OCI-LY1 (cell line): Measurements from ENCODE around the gene GRID2IP.

Experiments used
- H2AFZ ChIP-seq: fragments of 200-600 bp; sonication (generic), shearing (Covaris generic); 2 replicates; pipeline ENCODE4 v1.6.0; 2014; ENCODE audit warnings: antibody characterized with exemption, mild to moderate bottlenecking, low read length
- H3F3A ChIP-seq: fragments of 200-600 bp; sonication (generic), shearing (Covaris generic); 2 replicates; pipeline ENCODE4 v1.6.0; 2014; ENCODE audit warnings: mild to moderate bottlenecking, antibody characterized with exemption, low read length, moderate library complexity; ENCODE audit not compliant: insufficient read depth
- H3K27ac ChIP-seq: fragments of 200-600 bp; sonication (generic); 2 replicates; pipeline ENCODE4 v1.5.1; 2014; ENCODE audit warnings: low read length, mixed run types, mild to moderate bottlenecking, low read depth; ENCODE audit not compliant: poor library complexity, severe bottlenecking
- H3K27me3 ChIP-seq: fragments of 200-600 bp; sonication (generic); 2 replicates; pipeline ENCODE4 v1.6.0; 2014; ENCODE audit warnings: antibody characterized with exemption, mild to moderate bottlenecking, low read length, moderate library complexity; ENCODE audit not compliant: insufficient read depth
- H3K36me3 ChIP-seq: fragments of 200-600 bp; sonication (generic); 2 replicates; pipeline ENCODE4 v1.6.1; 2014; ENCODE audit warnings: mild to moderate bottlenecking, antibody characterized with exemption, low read length, moderate library complexity, mixed read lengths; ENCODE audit not compliant: insufficient read depth
- H3K4me1 ChIP-seq: fragments of 200-600 bp; sonication (generic); 2 replicates; pipeline ENCODE4 v1.5.1; 2014; ENCODE audit warnings: mild to moderate bottlenecking, low read length, moderate library complexity; ENCODE audit not compliant: insufficient read depth, severe bottlenecking
- H3K4me2 ChIP-seq: fragments of 200-600 bp; sonication (generic), shearing (Covaris generic); 2 replicates; pipeline ENCODE4 v1.6.1; 2014; ENCODE audit warnings: low read length
- H3K4me3 ChIP-seq: fragments of 200-600 bp; sonication (generic); 2 replicates; pipeline ENCODE4 v1.5.1; 2014; ENCODE audit warnings: low read length, low read depth, mild to moderate bottlenecking, mixed read lengths; ENCODE audit not compliant: poor library complexity, severe bottlenecking
- H3K79me2 ChIP-seq: fragments of 200-600 bp; shearing (Covaris generic); 2 replicates; pipeline ENCODE4 v1.6.1; 2016; ENCODE audit warnings: mixed run types, low read length, mixed read lengths; ENCODE audit not compliant: insufficient read depth
- H3K9ac ChIP-seq: fragments of 200-600 bp; sonication (generic), shearing (Covaris generic); 2 replicates; pipeline ENCODE4 v1.6.1; 2014; ENCODE audit warnings: mild to moderate bottlenecking, low read length, mixed read lengths
- H3K9me2 ChIP-seq: fragments of 200-600 bp; sonication (generic), shearing (Covaris generic); 2 replicates; pipeline ENCODE4 v1.6.1; 2014; ENCODE audit warnings: low read depth, mild to moderate bottlenecking, low read length, mixed read lengths
- H3K9me3 ChIP-seq: fragments of 200-600 bp; shearing (Covaris generic); 2 replicates; pipeline ENCODE4 v1.6.1; 2014; ENCODE audit warnings: low read length, mixed read lengths
- H4K20me1 ChIP-seq: fragments of 200-600 bp; sonication (generic), shearing (Covaris generic); 2 replicates; pipeline ENCODE4 v1.6.0; 2016; ENCODE audit warnings: mild to moderate bottlenecking, low read length; ENCODE audit not compliant: insufficient read depth
- EZH2 ChIP-seq: fragments of 200-600 bp; sonication (generic), shearing (Covaris generic); IDR thresholded peaks from 2 replicates; pipeline ENCODE4 v1.8.0; 2017; ENCODE audit warnings: borderline replicate concordance, mixed run types, mild to moderate bottlenecking, antibody characterized with exemption, low read length, moderate library complexity, mixed read lengths
- TF ChIP-seq, protein P1 (sequence below): fragments of 200-600 bp; sonication (generic), shearing (Covaris generic); IDR thresholded peaks from 2 replicates; pipeline ENCODE4 v1.5.1; 2017; ENCODE audit warnings: mild to moderate bottlenecking, antibody characterized with exemption, low read length, moderate library complexity, mixed read lengths

The GRID2IP gene

DNA sequence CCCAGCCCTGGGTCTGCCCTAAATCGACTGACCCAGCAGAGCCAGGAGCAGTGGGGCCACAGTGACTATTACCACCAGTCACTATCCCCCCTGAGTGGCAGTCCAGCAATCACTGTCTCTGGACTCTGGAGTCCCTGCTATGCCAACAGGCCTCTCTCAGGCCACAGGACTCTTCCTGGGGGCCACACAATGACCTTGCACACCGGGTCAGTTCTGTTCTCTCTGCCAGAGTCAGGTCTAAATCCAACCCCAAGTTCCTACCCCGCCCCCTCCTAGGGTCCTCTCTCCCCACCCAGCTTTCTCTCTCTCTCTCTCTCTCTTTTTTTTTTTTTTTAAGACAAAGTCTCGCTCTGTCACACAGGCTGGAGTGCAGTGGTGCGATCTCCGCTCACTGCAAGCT, 21.6 kb downstream of the GRID2IP start:
- Histone ChIP-seq H3K4me2 (no peak overlapping the region), H3K4me3 (no peak overlapping the region), H2AFZ (no peak overlapping the region), H4K20me1 (no peaks in the 10 kb centered on the region), H3K27ac (no peak overlapping the region), H3K9ac (no peak overlapping the region), H3K79me2 (no peaks in the 10 kb centered on the region), H3F3A (no peaks in the 10 kb centered on the region), H3K9me3 (no peaks in the 10 kb centered on the region), H3K27me3 (peaks cover 12% of the 10 kb centered on the region; the same call in 1 of the 2 replicates), H3K36me3 (no peaks in the 10 kb centered on the region), H3K9me2 (no peaks in the 10 kb centered on the region), H3K4me1 (peaks cover 7% of the 10 kb centered on the region)
- TF ChIP-seq, protein P1, sequence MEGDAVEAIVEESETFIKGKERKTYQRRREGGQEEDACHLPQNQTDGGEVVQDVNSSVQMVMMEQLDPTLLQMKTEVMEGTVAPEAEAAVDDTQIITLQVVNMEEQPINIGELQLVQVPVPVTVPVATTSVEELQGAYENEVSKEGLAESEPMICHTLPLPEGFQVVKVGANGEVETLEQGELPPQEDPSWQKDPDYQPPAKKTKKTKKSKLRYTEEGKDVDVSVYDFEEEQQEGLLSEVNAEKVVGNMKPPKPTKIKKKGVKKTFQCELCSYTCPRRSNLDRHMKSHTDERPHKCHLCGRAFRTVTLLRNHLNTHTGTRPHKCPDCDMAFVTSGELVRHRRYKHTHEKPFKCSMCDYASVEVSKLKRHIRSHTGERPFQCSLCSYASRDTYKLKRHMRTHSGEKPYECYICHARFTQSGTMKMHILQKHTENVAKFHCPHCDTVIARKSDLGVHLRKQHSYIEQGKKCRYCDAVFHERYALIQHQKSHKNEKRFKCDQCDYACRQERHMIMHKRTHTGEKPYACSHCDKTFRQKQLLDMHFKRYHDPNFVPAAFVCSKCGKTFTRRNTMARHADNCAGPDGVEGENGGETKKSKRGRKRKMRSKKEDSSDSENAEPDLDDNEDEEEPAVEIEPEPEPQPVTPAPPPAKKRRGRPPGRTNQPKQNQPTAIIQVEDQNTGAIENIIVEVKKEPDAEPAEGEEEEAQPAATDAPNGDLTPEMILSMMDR = no peak
- TF ChIP-seq EZH2 = no peak

DNA sequence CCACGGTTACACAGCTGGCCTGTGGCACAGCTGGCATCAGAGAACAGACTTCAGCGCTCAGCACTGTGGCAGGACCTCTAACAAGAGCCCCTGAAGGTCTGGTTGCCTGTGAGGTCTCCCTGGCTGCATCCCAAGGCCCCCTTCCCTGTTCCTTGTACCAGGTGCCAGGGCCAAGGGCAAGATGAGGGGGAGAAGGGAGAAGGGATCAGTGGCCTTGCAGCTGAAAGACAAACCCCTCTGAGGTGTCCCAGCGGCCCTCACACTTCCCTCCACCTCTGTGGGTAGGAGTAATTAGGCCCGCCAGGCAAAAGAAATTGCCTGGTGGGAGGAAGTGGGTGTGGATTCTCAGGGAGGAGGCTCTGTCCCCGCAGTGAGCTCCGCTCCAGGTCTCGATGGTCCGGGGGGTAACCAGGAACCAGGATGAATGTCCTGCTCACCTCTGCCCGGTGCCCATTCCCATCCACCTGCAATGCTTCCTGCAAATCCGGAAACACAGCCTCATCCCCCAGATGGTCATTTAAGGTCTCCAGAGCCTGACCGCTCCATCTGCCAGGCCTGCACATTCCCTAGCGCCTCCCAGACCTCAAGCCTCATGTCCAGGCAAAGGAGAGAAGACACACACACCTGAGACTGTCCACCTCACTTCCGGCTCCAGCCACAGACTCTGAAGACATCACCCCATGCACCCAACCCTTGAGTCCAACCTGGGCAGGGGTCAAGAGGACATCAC, 22.7 kb downstream of the GRID2IP start:
- no peaks in the 10 kb centered on the region for H3K9me3 ChIP-seq
- no peaks in the 10 kb centered on the region for H4K20me1 ChIP-seq
- TF ChIP-seq EZH2 = no peak
- TF ChIP-seq, protein P1 = no peak
- H3K4me1 ChIP-seq = peaks cover 7% of the 10 kb centered on the region
- no peaks in the 10 kb centered on the region for H3K36me3 ChIP-seq
- H2AFZ ChIP-seq = no peak overlapping the region
- no peak overlapping the region for H3K9ac ChIP-seq
- no peak overlapping the region for H3K4me2 ChIP-seq
- no peaks in the 10 kb centered on the region for H3K79me2 ChIP-seq
- no peak overlapping the region for H3K27ac ChIP-seq
- no peaks in the 10 kb centered on the region for H3F3A ChIP-seq
- H3K27me3 ChIP-seq = peaks cover 12% of the 10 kb centered on the region
- no peak overlapping the region for H3K4me3 ChIP-seq
- H3K9me2 ChIP-seq = no peaks in the 10 kb centered on the region

DNA sequence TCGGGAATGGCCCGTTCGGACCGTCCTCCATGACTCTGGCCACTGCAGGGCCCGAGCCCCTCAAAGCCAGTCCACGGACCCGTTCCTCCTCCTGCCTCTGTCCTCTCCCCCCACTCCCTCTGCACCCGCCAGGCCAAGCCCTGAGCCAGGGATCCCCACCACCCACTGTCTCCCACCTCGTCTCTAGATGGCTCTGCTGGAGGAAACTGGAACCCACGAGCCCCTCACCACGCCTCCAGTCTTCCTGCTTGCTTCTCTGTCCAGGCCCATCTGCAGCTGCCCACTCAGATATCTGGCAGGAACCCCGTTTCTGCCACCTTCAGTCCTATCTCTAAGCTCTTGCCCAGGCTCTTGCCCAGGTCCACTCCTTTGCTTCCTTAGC, 24.3 kb downstream of the GRID2IP start:
- Histone ChIP-seq H3K9me2 (no peaks in the 10 kb centered on the region), H3F3A (no peaks in the 10 kb centered on the region), H3K36me3 (no peaks in the 10 kb centered on the region), H3K27ac (no peak overlapping the region), H4K20me1 (no peaks in the 10 kb centered on the region), H3K9ac (no peak overlapping the region), H3K4me1 (peaks cover 7% of the 10 kb centered on the region), H2AFZ (no peak overlapping the region), H3K79me2 (no peaks in the 10 kb centered on the region), H3K27me3 (peaks cover 16% of the 10 kb centered on the region), H3K9me3 (no peaks in the 10 kb centered on the region), H3K4me2 (peak overlapping the region; percentile 38; the same call in 1 of the 2 replicates), H3K4me3 (no peak overlapping the region)
- no peak for TF ChIP-seq EZH2
- TF ChIP-seq, protein P1 = no peak
